ENCODE measurements around the gene PDE8B. TPM values are rescaled to one million over a fixed set of nuclear protein-coding genes. Genes with fewer than 3 reads are reported as not detected.

PDE8B gene
- total and polyA plus RNA-seq, 4 donors, result 0.19 to 0.82 (median 0.49) TPM

GRCh38 chr5:77235846-77236721 lies 25.6 kb downstream of the PDE8B start:
- H3K4me3 ChIP-seq (ENCODE audit: low read depth in 1 of 3, low read length in 3 of 3), result no peak overlapping the region

More at GRCh38 chr5:77235846-77236721, 25.6 kb downstream of the PDE8B start:
- H3K36me3 ChIP-seq (ENCODE audit: control insufficient read depth in 4 of 4, insufficient read depth in 3 of 4, low read depth in 1 of 4, low read length in 3 of 4), result no peaks in the 10 kb centered on the region
- H3K9me3 ChIP-seq (ENCODE audit: control insufficient read depth in 4 of 4, low read length in 3 of 4), result no peaks in the 10 kb centered on the region
- TF ChIP-seq TAF1 (conservative IDR thresholded peaks at IDR 0.05) (no peak), JUND (IDR thresholded peaks at IDR 0.05) (no peak), RAD21 (IDR thresholded peaks at IDR 0.05) (no peak), GABPA (IDR thresholded peaks at IDR 0.05 in 1 of 2, conservative IDR thresholded peaks at IDR 0.05 in 1 of 2) (no peak), FOXA1 (IDR thresholded peaks at IDR 0.05) (no peak), HNF4A (conservative IDR thresholded peaks at IDR 0.05) (no peak), YY1 (IDR thresholded peaks at IDR 0.05) (no peak), REST (IDR thresholded peaks at IDR 0.05) (no peak), EGR1 (IDR thresholded peaks at IDR 0.05; ENCODE audit: low read depth in 2 of 2) (no peak), NR2F2 (IDR thresholded peaks at IDR 0.05) (no peak), CTCF (IDR thresholded peaks at IDR 0.05; ENCODE audit: low read depth, low read length, missing input control) (no peak), RXRA (IDR thresholded peaks at IDR 0.05) (no peak), SP1 (IDR thresholded peaks at IDR 0.05) (no peak), FOXA2 (IDR thresholded peaks at IDR 0.05) (no peak), HNF4G (IDR thresholded peaks at IDR 0.05) (no peak), ATF3 (IDR thresholded peaks at IDR 0.05) (no peak), MAX (IDR thresholded peaks at IDR 0.05) (no peak)
- TF ChIP-seq, protein P1, sequence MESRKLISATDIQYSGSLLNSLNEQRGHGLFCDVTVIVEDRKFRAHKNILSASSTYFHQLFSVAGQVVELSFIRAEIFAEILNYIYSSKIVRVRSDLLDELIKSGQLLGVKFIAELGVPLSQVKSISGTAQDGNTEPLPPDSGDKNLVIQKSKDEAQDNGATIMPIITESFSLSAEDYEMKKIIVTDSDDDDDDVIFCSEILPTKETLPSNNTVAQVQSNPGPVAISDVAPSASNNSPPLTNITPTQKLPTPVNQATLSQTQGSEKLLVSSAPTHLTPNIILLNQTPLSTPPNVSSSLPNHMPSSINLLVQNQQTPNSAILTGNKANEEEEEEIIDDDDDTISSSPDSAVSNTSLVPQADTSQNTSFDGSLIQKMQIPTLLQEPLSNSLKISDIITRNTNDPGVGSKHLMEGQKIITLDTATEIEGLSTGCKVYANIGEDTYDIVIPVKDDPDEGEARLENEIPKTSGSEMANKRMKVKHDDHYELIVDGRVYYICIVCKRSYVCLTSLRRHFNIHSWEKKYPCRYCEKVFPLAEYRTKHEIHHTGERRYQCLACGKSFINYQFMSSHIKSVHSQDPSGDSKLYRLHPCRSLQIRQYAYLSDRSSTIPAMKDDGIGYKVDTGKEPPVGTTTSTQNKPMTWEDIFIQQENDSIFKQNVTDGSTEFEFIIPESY (IDR thresholded peaks at IDR 0.05), result no peak
- DNase-seq (ENCODE audit: low spot score), result no peak
- 66% methylated on average over 3 of the region's 3 CpGs for WGBS
- H3K9ac ChIP-seq (ENCODE audit: low read depth in 1 of 2, low read length in 2 of 2), result no peak overlapping the region
- no peak overlapping the region for H3K27ac ChIP-seq (ENCODE audit: low read depth in 1 of 2, low read length in 2 of 2)
- no peaks in the 10 kb centered on the region for H3K4me1 ChIP-seq (ENCODE audit: control insufficient read depth in 4 of 4, insufficient read depth in 4 of 4, low read length in 3 of 4)
- no peaks in the 10 kb centered on the region for H3K27me3 ChIP-seq (ENCODE audit: control insufficient read depth in 4 of 4, insufficient read depth in 4 of 4, low read length in 3 of 4)
